Naive B cell (primary cell): Measurements from ENCODE around the gene IL33. TPM values are rescaled to one million over a fixed set of nuclear protein-coding genes. Genes with fewer than 3 reads are reported as not detected.

Experiments used
- ATAC-seq, 2 donors: fragments of 150-1000 bp; cut with Tn5 transposase; 2 replicates each; pipeline ENCODE4 v1.10.0; 2021; ENCODE audit warnings: low read depth in 2 of 2, mild to moderate bottlenecking in 2 of 2, moderate library complexity in 2 of 2
- DNase-seq: peaks from one replicate; pipeline ENCODE4 v3.0.0; 2022
- H3K27ac Mint-ChIP-seq, 6 donors: one replicate each; pipeline ENCODE4 v1.8.0; 2020 to 2022; ENCODE audit warnings: mild to moderate bottlenecking in 6 of 6, mixed read lengths in 6 of 6, moderate library complexity in 5 of 6, inconsistent platforms in 2 of 6
- H3K27me3 Mint-ChIP-seq, 3 donors: one replicate each; pipeline ENCODE4 v1.8.0; 2021 to 2022; ENCODE audit warnings: mixed read lengths in 3 of 3, mild to moderate bottlenecking in 1 of 3
- H3K36me3 Mint-ChIP-seq, 2 donors: one replicate each; pipeline ENCODE4 v1.8.0; 2020 to 2022; ENCODE audit warnings: mixed read lengths in 2 of 2, inconsistent platforms in 1 of 2, mild to moderate bottlenecking in 1 of 2
- H3K4me1 Mint-ChIP-seq, 3 donors: one replicate each; pipeline ENCODE4 v1.8.0; 2020 to 2022; ENCODE audit warnings: mixed read lengths in 3 of 3, inconsistent platforms in 1 of 3, mild to moderate bottlenecking in 1 of 3, moderate library complexity in 1 of 3
- H3K4me3 Mint-ChIP-seq, 8 donors: one replicate each; pipeline ENCODE4 v1.8.0; 2020 to 2022; ENCODE audit warnings: mild to moderate bottlenecking in 8 of 8, mixed read lengths in 8 of 8, moderate library complexity in 8 of 8, inconsistent platforms in 2 of 8
- H3K9me3 Mint-ChIP-seq, 7 donors: one replicate each; pipeline ENCODE4 v1.8.0; 2020 to 2022; ENCODE audit warnings: mixed read lengths in 7 of 7, mild to moderate bottlenecking in 5 of 7, inconsistent platforms in 2 of 7, moderate library complexity in 1 of 7
- polyA plus RNA-seq, 6 donors: library from polyadenylated mRNA; unstranded; fragments of 300-500 nt; fragmentation: Illumina TruSeq; gene quantifications; one replicate each; pipeline ENCODE4 v1.2.3, GENCODE V29; 2021; ENCODE audit warnings: low read depth in 6 of 6

The IL33 gene
- polyA plus RNA-seq, 6 donors from 2014 or later, result not detected

GRCh38 chr9:6226696-6227095 is 11.1 kb downstream of the IL33 start:
- H3K4me1 Mint-ChIP-seq, result no peaks in the 10 kb centered on the region
- no peak overlapping the region for H3K4me3 Mint-ChIP-seq
- H3K36me3 Mint-ChIP-seq, result no peaks in the 10 kb centered on the region
- ATAC-seq (no peak), DNase-seq (no peak)
- no peak overlapping the region for H3K27ac Mint-ChIP-seq
- peaks cover 0 to 3% (median 0%) of the 10 kb centered on the region in 7 donors for H3K9me3 Mint-ChIP-seq
- H3K27me3 Mint-ChIP-seq, result peaks cover 15 to 33% (median 26%) of the 10 kb centered on the region in 3 donors

- H3K36me3 Mint-ChIP-seq, result no peaks in the 10 kb centered on the region
- DNase-seq, result no peak
- no peaks in the 10 kb centered on the region for H3K4me1 Mint-ChIP-seq
These were observed 13.6 kb downstream of the IL33 start for GRCh38 chr9:6229186-6229585.

DNA sequence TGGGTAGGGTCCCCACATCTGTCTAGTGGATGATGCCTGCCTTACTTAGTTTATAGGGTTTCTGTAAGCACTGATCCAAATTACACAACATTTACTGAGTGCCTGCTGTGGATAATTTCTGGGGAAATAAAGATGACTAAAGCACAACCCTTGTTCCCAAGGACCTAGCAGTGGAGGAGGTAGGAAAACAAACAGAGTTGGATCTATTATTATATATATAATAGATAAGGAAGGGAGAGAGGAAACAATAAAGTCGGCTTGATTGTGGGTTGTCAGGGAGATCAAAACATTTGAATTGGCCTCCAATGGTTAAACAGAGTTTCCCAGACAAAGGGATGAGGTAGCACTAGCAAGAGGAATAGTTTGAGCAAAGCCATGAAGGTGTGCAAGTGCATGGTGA is 14.0 kb downstream of the IL33 start:
- H3K27ac Mint-ChIP-seq, result no peak overlapping the region
- DNase-seq (no peak), ATAC-seq (no peak)
- no peaks in the 10 kb centered on the region for H3K4me1 Mint-ChIP-seq
- no peak overlapping the region for H3K4me3 Mint-ChIP-seq
- H3K9me3 Mint-ChIP-seq, result peaks cover 0 to 3% (median 0%) of the 10 kb centered on the region in 7 donors
- H3K27me3 Mint-ChIP-seq, result peaks cover 13 to 26% (median 21%) of the 10 kb centered on the region in 3 donors
- no peaks in the 10 kb centered on the region for H3K36me3 Mint-ChIP-seq

More at GRCh38 chr9:6229186-6229585, 13.6 kb downstream of the IL33 start:
- no peak for ATAC-seq
- peaks cover 0 to 3% (median 0%) of the 10 kb centered on the region in 7 donors for H3K9me3 Mint-ChIP-seq
- H3K27me3 Mint-ChIP-seq, result peaks cover 15 to 28% (median 26%) of the 10 kb centered on the region in 3 donors
- no peak overlapping the region for H3K27ac Mint-ChIP-seq
- no peak overlapping the region for H3K4me3 Mint-ChIP-seq

- Mint-ChIP-seq H3K9me3 (peaks cover 0 to 3% (median 0%) of the 10 kb centered on the region in 7 donors), H3K36me3 (no peaks in the 10 kb centered on the region), H3K27ac (no peak overlapping the region), H3K27me3 (peaks cover 9 to 20% (median 16%) of the 10 kb centered on the region in 3 donors), H3K4me3 (no peak overlapping the region), H3K4me1 (no peaks in the 10 kb centered on the region)
- ATAC-seq (no peak), DNase-seq (no peak)
These were observed 14.6 kb downstream of the IL33 start for GRCh38 chr9:6230037-6230780.

DNA sequence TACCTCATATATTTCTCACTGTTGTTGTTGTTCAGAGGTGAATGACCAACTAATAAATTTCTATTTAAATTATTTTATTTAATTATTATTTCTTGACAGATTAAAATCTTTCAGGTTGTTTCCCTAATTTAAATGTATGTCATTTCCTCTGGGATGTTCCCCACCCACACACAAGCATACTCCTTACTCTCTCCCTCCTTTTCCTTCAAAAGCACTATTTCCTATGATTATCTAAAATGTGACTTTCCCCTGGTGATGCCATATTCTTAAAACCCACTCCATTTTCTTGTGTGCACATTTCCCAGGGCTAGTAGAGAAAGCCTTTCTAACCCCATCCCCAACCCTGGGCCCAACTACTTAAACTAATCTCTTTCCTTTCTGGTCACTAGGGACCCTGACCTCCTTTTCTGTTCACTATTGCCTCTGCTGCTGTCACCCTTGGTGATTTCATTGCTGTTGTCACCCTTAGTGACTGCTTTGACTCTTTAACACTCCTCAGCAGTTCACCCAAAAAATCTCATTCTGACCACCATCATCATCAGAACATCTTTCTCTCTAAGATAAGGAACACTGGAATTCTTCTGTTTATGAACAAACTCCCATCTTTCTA is 16.8 kb downstream of the IL33 start:
- ATAC-seq (no peak), DNase-seq (no peak)
- Mint-ChIP-seq H3K4me3 (no peak overlapping the region), H3K36me3 (no peaks in the 10 kb centered on the region), H3K4me1 (no peaks in the 10 kb centered on the region), H3K27ac (no peak overlapping the region), H3K27me3 (peaks cover 0 to 1% (median 0%) of the 10 kb centered on the region in 3 donors), H3K9me3 (no peaks in the 10 kb centered on the region)

GRCh38 chr9:6234014-6234413 is 18.4 kb downstream of the IL33 start:
- H3K36me3 Mint-ChIP-seq, result no peaks in the 10 kb centered on the region
- H3K9me3 Mint-ChIP-seq, result peaks cover 0 to under 1% (median 0%) of the 10 kb centered on the region in 7 donors
- H3K4me3 Mint-ChIP-seq, result no peak overlapping the region
- peaks cover 0 to 3% (median 2%) of the 10 kb centered on the region in 3 donors for H3K27me3 Mint-ChIP-seq
- H3K27ac Mint-ChIP-seq, result no peak overlapping the region
- no peak for DNase-seq
- ATAC-seq, result no peak
- no peaks in the 10 kb centered on the region for H3K4me1 Mint-ChIP-seq

GRCh38 chr9:6237267-6237666 is 21.7 kb downstream of the IL33 start:
- H3K9me3 Mint-ChIP-seq, result peaks cover 0 to 9% (median 3%) of the 10 kb centered on the region in 7 donors
- DNase-seq, result no peak
- H3K4me3 Mint-ChIP-seq, result no peak overlapping the region
- no peak for ATAC-seq
- peaks cover 6 to 16% (median 15%) of the 10 kb centered on the region in 3 donors for H3K27me3 Mint-ChIP-seq
- no peak overlapping the region for H3K27ac Mint-ChIP-seq
- H3K36me3 Mint-ChIP-seq, result peaks cover 0 to 6% of the 10 kb centered on the region in 2 donors
- H3K4me1 Mint-ChIP-seq, result no peaks in the 10 kb centered on the region

DNA sequence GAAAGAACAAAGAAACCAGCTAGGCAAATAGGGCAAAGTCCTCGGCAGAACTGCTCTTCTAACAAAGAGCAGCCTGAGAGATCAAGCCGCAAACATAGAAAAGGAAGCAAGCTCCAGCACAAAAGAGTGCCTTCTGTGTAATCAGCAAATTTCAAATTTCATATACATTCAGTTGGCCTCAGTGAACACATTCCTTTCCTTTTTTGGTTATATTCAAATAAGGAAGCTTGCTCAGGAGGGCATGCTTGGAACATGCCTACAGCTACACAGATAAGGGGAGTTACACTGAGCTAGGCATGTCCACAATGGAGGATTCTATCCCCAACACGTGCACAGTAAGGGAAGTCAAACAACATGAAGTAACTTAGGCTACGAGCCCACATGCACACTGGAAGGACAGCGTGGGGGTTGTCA is 23.4 kb downstream of the IL33 start:
- H3K4me1 Mint-ChIP-seq, result no peaks in the 10 kb centered on the region
- DNase-seq (no peak), ATAC-seq (no peak)
- H3K9me3 Mint-ChIP-seq, result peaks cover 0 to 14% (median 3%) of the 10 kb centered on the region in 7 donors
- H3K4me3 Mint-ChIP-seq, result no peak overlapping the region
- H3K27ac Mint-ChIP-seq, result no peak overlapping the region
- H3K27me3 Mint-ChIP-seq, result peaks cover 6 to 16% (median 15%) of the 10 kb centered on the region in 3 donors
- peaks cover 0 to 6% of the 10 kb centered on the region in 2 donors for H3K36me3 Mint-ChIP-seq

GRCh38 chr9:6239694-6240093 is 24.1 kb downstream of the IL33 start:
- Mint-ChIP-seq H3K4me3 (no peak overlapping the region), H3K27ac (no peak overlapping the region), H3K4me1 (no peaks in the 10 kb centered on the region), H3K27me3 (peaks cover 6 to 17% (median 16%) of the 10 kb centered on the region in 3 donors), H3K36me3 (peaks cover 0 to 6% of the 10 kb centered on the region in 2 donors), H3K9me3 (peaks cover 0 to 14% (median 3%) of the 10 kb centered on the region in 7 donors)
- ATAC-seq, result no peak
- no peak for DNase-seq

DNA sequence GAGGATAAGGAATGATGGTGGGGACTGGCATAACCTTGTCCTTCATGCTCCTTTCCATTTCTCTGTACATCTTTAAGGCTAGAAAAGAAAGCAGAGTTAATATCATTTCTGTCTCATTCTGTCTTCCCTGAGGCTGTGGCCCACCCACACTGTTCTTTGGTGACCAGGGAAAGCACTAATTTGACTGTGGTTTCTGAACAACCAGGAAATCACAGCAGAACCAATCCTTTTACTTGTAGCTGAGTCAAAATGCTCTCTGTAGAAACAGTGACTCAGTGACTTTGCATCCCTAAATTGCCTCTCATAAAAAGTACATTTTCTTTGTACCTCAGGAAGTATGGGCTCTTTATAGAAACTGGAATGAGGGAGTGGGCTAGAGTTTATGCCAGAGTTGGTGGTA is 28.1 kb downstream of the IL33 start:
- Mint-ChIP-seq H3K4me3 (no peak overlapping the region), H3K9me3 (peaks cover 0 to 14% (median 3%) of the 10 kb centered on the region in 7 donors), H3K27me3 (peaks cover 6 to 29% (median 22%) of the 10 kb centered on the region in 3 donors), H3K4me1 (no peaks in the 10 kb centered on the region), H3K36me3 (peaks cover 0 to 6% of the 10 kb centered on the region in 2 donors), H3K27ac (no peak overlapping the region)
- DNase-seq (no peak), ATAC-seq (no peak)

- peaks cover 0 to 14% (median 7%) of the 10 kb centered on the region in 3 donors for H3K27me3 Mint-ChIP-seq
- no peaks in the 10 kb centered on the region for H3K4me1 Mint-ChIP-seq
- no peaks in the 10 kb centered on the region for H3K36me3 Mint-ChIP-seq
- H3K4me3 Mint-ChIP-seq, result no peak overlapping the region
- H3K27ac Mint-ChIP-seq, result no peak overlapping the region
- peaks cover 0 to 5% (median 0%) of the 10 kb centered on the region in 7 donors for H3K9me3 Mint-ChIP-seq
- DNase-seq (no peak), ATAC-seq (no peak)
These were observed 31.7 kb downstream of the IL33 start for GRCh38 chr9:6247266-6247665.

DNA sequence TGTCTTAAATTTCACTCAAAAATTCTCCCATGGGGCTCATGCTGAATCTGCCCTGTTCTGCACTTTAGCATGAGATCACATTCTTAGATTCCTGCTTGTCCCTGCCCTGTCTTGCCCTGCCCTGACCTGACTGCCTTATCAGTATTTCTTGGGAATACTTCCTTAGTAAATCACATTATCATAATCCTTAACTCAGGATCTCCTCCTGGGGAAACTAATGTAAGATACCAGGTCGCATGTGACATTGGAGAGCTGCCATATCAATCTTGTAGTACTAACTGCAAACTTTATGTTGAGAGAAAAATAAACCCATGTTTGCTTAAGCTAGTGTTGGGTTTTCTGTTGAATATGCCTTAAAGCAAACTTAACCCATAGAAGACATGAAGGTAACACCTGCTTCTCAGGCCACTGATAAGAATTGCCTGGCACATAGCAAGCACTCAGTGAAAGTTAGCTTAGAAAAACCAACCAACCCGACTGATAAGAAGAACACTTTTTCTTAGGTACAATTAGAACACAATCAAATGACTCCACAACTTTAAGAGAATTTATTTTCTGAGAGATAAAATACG is 53.3 kb downstream of the IL33 start:
- no peak overlapping the region for H3K27ac Mint-ChIP-seq
- H3K9me3 Mint-ChIP-seq, result peaks cover 0 to 25% (median 12%) of the 10 kb centered on the region in 7 donors
- peaks cover 24 to 40% (median 39%) of the 10 kb centered on the region in 3 donors for H3K27me3 Mint-ChIP-seq
- H3K4me3 Mint-ChIP-seq, result no peak overlapping the region
- ATAC-seq (no peak), DNase-seq (no peak)
- H3K4me1 Mint-ChIP-seq, result no peaks in the 10 kb centered on the region
- H3K36me3 Mint-ChIP-seq, result peaks cover 0 to 12% of the 10 kb centered on the region in 2 donors

GRCh38 chr9:6270896-6271295 is 55.3 kb downstream of the IL33 start:
- ATAC-seq (no peak), DNase-seq (no peak)
- H3K27ac Mint-ChIP-seq, result no peak overlapping the region
- peaks cover 0 to 6% of the 10 kb centered on the region in 2 donors for H3K36me3 Mint-ChIP-seq
- peaks cover 0 to 7% (median 0%) of the 10 kb centered on the region in 7 donors for H3K9me3 Mint-ChIP-seq
- H3K4me1 Mint-ChIP-seq, result no peaks in the 10 kb centered on the region
- no peak overlapping the region for H3K4me3 Mint-ChIP-seq
- peaks cover 20 to 40% (median 38%) of the 10 kb centered on the region in 3 donors for H3K27me3 Mint-ChIP-seq
